Upper lobe of right lung (tissue), 1 donor: Measurements from ENCODE around the gene OAT. TPM values are rescaled to one million over a fixed set of nuclear protein-coding genes. Genes with fewer than 3 reads are reported as not detected.

Source experiments
- ATAC-seq: fragments of 200-7000 bp; cut with Tn5 transposase; one replicate; pipeline ENCODE4 v1.9.1; 2020; ENCODE audit warnings: mild to moderate bottlenecking, moderate library complexity
- DNase-seq: peaks from one replicate; pipeline ENCODE4 v3.0.0-alpha.2; 2020
- H3K27ac ChIP-seq: fragments of 200-600 bp; one replicate; pipeline ENCODE4 v1.8.0; 2022
- H3K27me3 ChIP-seq: fragments of 200-600 bp; one replicate; pipeline ENCODE4 v1.8.0; 2022; ENCODE audit warnings: mild to moderate bottlenecking
- H3K36me3 ChIP-seq: fragments of 200-600 bp; one replicate; pipeline ENCODE4 v1.8.0; 2022
- H3K4me1 ChIP-seq: fragments of 200-600 bp; one replicate; pipeline ENCODE4 v1.8.0; 2022
- H3K4me3 ChIP-seq: fragments of 200-600 bp; one replicate; pipeline ENCODE4 v1.8.0; 2022; ENCODE audit warnings: mild to moderate bottlenecking
- H3K9me3 ChIP-seq: fragments of 200-600 bp; one replicate; pipeline ENCODE4 v1.8.0; 2022
- CTCF ChIP-seq: fragments of 200-600 bp; IDR thresholded peaks from one replicate; pipeline ENCODE4 v1.8.0; 2022; ENCODE audit warnings: antibody characterized with exemption
- intact Hi-C: fragments of 100-400 bp; cut with DNase I; formaldehyde crosslinking; loops from one replicate; pipeline ENCODE4 v1.11.0; 2022
- total RNA-seq: library from RNA; stranded (reverse); fragmentation: NEBNext Ultra II Directional; extraction: Animal tissue kit (Norgen Biotek cat#: 25700); gene quantifications from one replicate; pipeline ENCODE4 v1.2.1, GENCODE V29; 2021
- donor health status: DM: no; HTN: yes; CAD: no; lungs with severe emphysema.

Gene OAT
- total RNA-seq, 1 donor from 2014 or later, result 55.2 TPM

GRCh38 chr10:124429576-124429975 lies 10.9 kb upstream of the OAT start:
- Histone ChIP-seq H3K27me3 (peaks cover 8% of the 10 kb centered on the region), H3K36me3 (no peaks in the 10 kb centered on the region), H3K4me3 (no peak overlapping the region), H3K27ac (no peak overlapping the region), H3K9me3 (no peaks in the 10 kb centered on the region), H3K4me1 (no peaks in the 10 kb centered on the region)
- no peak for TF ChIP-seq CTCF
- intact Hi-C loops, result no loop called here
- ATAC-seq (no peak), DNase-seq (no peak)

- Histone ChIP-seq H3K36me3 (no peaks in the 10 kb centered on the region), H3K27me3 (peaks cover 8% of the 10 kb centered on the region), H3K4me1 (no peaks in the 10 kb centered on the region), H3K27ac (no peak overlapping the region), H3K4me3 (no peak overlapping the region), H3K9me3 (no peaks in the 10 kb centered on the region)
- TF ChIP-seq CTCF, result no peak
- ATAC-seq (no peak), DNase-seq (no peak)
- intact Hi-C loops, result no loop called here
These were observed 9.6 kb upstream of the OAT start for GRCh38 chr10:124428207-124428777.

- TF ChIP-seq CTCF, result no peak
- no peak overlapping the region for H3K27ac ChIP-seq
- ATAC-seq, result no peak
- H3K36me3 ChIP-seq, result no peaks in the 10 kb centered on the region
- H3K9me3 ChIP-seq, result no peaks in the 10 kb centered on the region
- no peak overlapping the region for H3K4me3 ChIP-seq
- no peak for DNase-seq
- H3K4me1 ChIP-seq, result no peaks in the 10 kb centered on the region
- no peaks in the 10 kb centered on the region for H3K27me3 ChIP-seq
- intact Hi-C loops, result no loop called here
These were observed 6.7 kb upstream of the OAT start for GRCh38 chr10:124425227-124425962.

GRCh38 chr10:124423813-124424212 lies 5.1 kb upstream of the OAT start:
- intact Hi-C loops, result no loop called here
- no peak overlapping the region for H3K27ac ChIP-seq
- no peak for DNase-seq

GRCh38 chr10:124422742-124423141 lies 4.0 kb upstream of the OAT start:
- ATAC-seq (no peak), DNase-seq (no peak)
- no peaks in the 10 kb centered on the region for H3K27me3 ChIP-seq
- intact Hi-C loops, result no loop called here
- H3K9me3 ChIP-seq, result no peaks in the 10 kb centered on the region
- no peak for TF ChIP-seq CTCF
- no peaks in the 10 kb centered on the region for H3K36me3 ChIP-seq
- H3K27ac ChIP-seq, result no peak overlapping the region
- H3K4me3 ChIP-seq, result no peak overlapping the region
- H3K4me1 ChIP-seq, result peaks cover 3% of the 10 kb centered on the region

More at GRCh38 chr10:124423813-124424212, 5.1 kb upstream of the OAT start:
- H3K36me3 ChIP-seq, result no peaks in the 10 kb centered on the region
- H3K9me3 ChIP-seq, result no peaks in the 10 kb centered on the region
- no peaks in the 10 kb centered on the region for H3K27me3 ChIP-seq
- no peak for ATAC-seq
- no peaks in the 10 kb centered on the region for H3K4me1 ChIP-seq
- TF ChIP-seq CTCF, result no peak
- no peak overlapping the region for H3K4me3 ChIP-seq
